Measurements from ENCODE around the gene CD2BP2.
"Not testable (repeated sequence)": the region's sequence is repeated elsewhere in the genome, so short reads cannot be mapped to it uniquely, and the experiment has no call there.

- TF ChIP-seq, protein P1, sequence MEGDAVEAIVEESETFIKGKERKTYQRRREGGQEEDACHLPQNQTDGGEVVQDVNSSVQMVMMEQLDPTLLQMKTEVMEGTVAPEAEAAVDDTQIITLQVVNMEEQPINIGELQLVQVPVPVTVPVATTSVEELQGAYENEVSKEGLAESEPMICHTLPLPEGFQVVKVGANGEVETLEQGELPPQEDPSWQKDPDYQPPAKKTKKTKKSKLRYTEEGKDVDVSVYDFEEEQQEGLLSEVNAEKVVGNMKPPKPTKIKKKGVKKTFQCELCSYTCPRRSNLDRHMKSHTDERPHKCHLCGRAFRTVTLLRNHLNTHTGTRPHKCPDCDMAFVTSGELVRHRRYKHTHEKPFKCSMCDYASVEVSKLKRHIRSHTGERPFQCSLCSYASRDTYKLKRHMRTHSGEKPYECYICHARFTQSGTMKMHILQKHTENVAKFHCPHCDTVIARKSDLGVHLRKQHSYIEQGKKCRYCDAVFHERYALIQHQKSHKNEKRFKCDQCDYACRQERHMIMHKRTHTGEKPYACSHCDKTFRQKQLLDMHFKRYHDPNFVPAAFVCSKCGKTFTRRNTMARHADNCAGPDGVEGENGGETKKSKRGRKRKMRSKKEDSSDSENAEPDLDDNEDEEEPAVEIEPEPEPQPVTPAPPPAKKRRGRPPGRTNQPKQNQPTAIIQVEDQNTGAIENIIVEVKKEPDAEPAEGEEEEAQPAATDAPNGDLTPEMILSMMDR (IDR thresholded peaks at IDR 0.05) = not testable (repeated sequence)
- not testable (repeated sequence) for TF ChIP-seq POLR2A (IDR thresholded peaks at IDR 0.05)
Measured at GRCh38 chr16:30324220-30324619, 30.9 kb downstream of the CD2BP2 start.

Measured in adrenal gland (tissue), 5 donors.